Sigmoid colon (tissue), 7 donors: ENCODE results near the gene PDE11A. TPM values are rescaled to one million over a fixed set of nuclear protein-coding genes. Genes with fewer than 3 reads are reported as not detected.

Experiments used
- DNase-seq: peaks from one replicate; pipeline ENCODE4 v3.0.0-alpha.2; 2019
- H3K27ac ChIP-seq, 4 donors: fragments of 200-600 bp; sonication (generic); one replicate each; pipeline ENCODE4 v1.5.1; 2016 to 2019; ENCODE audit warnings: mild to moderate bottlenecking in 1 of 4
- H3K27me3 ChIP-seq, 3 donors: fragments of 200-600 bp; sonication (generic); one replicate each; pipeline ENCODE4 v1.5.1; 2019; ENCODE audit warnings: mild to moderate bottlenecking in 1 of 3
- H3K36me3 ChIP-seq, 4 donors: fragments of 200-600 bp; sonication (generic); one replicate each; pipeline ENCODE4 v1.5.1; 2016 to 2019
- H3K4me1 ChIP-seq, 4 donors: fragments of 200-600 bp; sonication (generic); one replicate each; pipeline ENCODE4 v1.5.1; 2017 to 2019
- H3K4me3 ChIP-seq, 4 donors: fragments of 200-600 bp; sonication (generic); one replicate each; pipeline ENCODE4 v1.5.1; 2017 to 2019; ENCODE audit warnings: mild to moderate bottlenecking in 2 of 4, moderate library complexity in 1 of 4
- H3K9me3 ChIP-seq, 4 donors: fragments of 200-600 bp in 3 of 4; sonication (generic) in 3 of 4; one replicate each; pipeline versions ENCODE4 v1.5.1 to v1.6.1; 2013 to 2019
- EP300 ChIP-seq, 4 donors: sonication (generic); formaldehyde crosslinking; IDR thresholded peaks; one replicate each; pipeline ENCODE4 v1.6.1; 2017; ENCODE audit warnings: antibody characterized with exemption in 4 of 4
- POLR2A ChIP-seq, 2 donors: fragments of 450-650 bp; IDR thresholded peaks; one replicate each; pipeline ENCODE4 v1.6.1; 2016; ENCODE audit warnings: antibody characterized with exemption in 2 of 2, mild to moderate bottlenecking in 2 of 2, moderate library complexity in 2 of 2
- POLR2AphosphoS5 ChIP-seq, 4 donors: sonication (generic); formaldehyde crosslinking; IDR thresholded peaks; one replicate each; pipeline ENCODE4 v1.6.1; 2017; ENCODE audit warnings: antibody characterized with exemption in 4 of 4
- WGBS, 2 donors: extraction: QIAGEN DNeasy Blood & Tissue Kit; methylation state at CpG; one replicate each; pipeline ENCODE4 v1.1.7; 2013; 5-methylcytosine and 5-hydroxymethylcytosine counted together
- intact Hi-C: fragments of 100-400 bp; cut with DNase I; formaldehyde crosslinking; loops from one replicate; pipeline ENCODE4 v1.15.1; 2023
- polyA plus RNA-seq, 3 donors: library from polyadenylated mRNA; stranded (reverse); fragments of 200-250 nt; gene quantifications; one replicate each; pipeline ENCODE4 v1.2.3, GENCODE V29; 2013
- total RNA-seq, 4 donors: library from RNA; depleted of rRNA; stranded (reverse); fragments of >200 nt; gene quantifications; one replicate each; pipeline ENCODE4 v1.1.0, GENCODE V29; 2016
- TF ChIP-seq, protein P1 (sequence below), 4 experiments: fragments of 450-650 bp in 3 of 4; fragments of 200-600 bp in 1 of 4; IDR thresholded peaks; one replicate each; pipeline ENCODE4 v1.5.1; 2016 to 2019; ENCODE audit warnings: antibody characterized with exemption in 4 of 4, mild to moderate bottlenecking in 3 of 4, moderate library complexity in 2 of 4
- donor health status: healthy with polysubstance abuse.
- donor health status: Bipolar disorder and iron deficiency.
- donor health status: healthy.

The PDE11A gene
- total and polyA plus RNA-seq, 7 donors, result 0.57 to 16.8 (median 4.3) TPM; not detected in 2

DNA sequence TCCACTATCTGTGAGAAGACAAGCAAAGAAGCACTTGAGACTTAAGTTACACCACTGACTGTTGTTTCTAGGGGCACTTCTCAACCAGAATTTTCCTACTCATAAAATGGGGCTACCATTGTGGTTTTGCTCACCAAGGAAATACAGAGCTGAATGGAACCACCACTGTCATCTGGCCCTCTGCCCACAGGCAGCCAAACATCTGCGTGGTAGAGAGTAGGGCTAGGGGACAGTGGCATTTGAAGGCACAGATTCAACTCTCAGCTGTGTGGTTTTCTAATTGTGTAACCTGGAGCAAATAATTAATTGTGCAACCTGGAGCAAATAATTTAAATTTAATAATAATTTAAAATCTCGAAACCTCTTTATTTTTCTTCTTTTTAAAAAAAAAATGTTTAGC is 79.6 kb downstream of the PDE11A start:
- Histone ChIP-seq H3K36me3 (no peaks in the 10 kb centered on the region), H3K27me3 (no peaks in the 10 kb centered on the region), H3K4me1 (no peaks in the 10 kb centered on the region), H3K4me3 (no peak overlapping the region), H3K27ac (no peak overlapping the region), H3K9me3 (no peaks in the 10 kb centered on the region)
- no peak for DNase-seq
- intact Hi-C loops, result no loop called here
- 82% methylated on average over 2 of the region's 2 CpGs for WGBS, 2 donors
- TF ChIP-seq EP300 (IDR thresholded peaks at IDR 0.05) (no peak), POLR2A (IDR thresholded peaks at IDR 0.05) (no peak), POLR2AphosphoS5 (IDR thresholded peaks at IDR 0.05) (no peak)
- TF ChIP-seq, protein P1, sequence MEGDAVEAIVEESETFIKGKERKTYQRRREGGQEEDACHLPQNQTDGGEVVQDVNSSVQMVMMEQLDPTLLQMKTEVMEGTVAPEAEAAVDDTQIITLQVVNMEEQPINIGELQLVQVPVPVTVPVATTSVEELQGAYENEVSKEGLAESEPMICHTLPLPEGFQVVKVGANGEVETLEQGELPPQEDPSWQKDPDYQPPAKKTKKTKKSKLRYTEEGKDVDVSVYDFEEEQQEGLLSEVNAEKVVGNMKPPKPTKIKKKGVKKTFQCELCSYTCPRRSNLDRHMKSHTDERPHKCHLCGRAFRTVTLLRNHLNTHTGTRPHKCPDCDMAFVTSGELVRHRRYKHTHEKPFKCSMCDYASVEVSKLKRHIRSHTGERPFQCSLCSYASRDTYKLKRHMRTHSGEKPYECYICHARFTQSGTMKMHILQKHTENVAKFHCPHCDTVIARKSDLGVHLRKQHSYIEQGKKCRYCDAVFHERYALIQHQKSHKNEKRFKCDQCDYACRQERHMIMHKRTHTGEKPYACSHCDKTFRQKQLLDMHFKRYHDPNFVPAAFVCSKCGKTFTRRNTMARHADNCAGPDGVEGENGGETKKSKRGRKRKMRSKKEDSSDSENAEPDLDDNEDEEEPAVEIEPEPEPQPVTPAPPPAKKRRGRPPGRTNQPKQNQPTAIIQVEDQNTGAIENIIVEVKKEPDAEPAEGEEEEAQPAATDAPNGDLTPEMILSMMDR (IDR thresholded peaks at IDR 0.05), result no peak

DNA sequence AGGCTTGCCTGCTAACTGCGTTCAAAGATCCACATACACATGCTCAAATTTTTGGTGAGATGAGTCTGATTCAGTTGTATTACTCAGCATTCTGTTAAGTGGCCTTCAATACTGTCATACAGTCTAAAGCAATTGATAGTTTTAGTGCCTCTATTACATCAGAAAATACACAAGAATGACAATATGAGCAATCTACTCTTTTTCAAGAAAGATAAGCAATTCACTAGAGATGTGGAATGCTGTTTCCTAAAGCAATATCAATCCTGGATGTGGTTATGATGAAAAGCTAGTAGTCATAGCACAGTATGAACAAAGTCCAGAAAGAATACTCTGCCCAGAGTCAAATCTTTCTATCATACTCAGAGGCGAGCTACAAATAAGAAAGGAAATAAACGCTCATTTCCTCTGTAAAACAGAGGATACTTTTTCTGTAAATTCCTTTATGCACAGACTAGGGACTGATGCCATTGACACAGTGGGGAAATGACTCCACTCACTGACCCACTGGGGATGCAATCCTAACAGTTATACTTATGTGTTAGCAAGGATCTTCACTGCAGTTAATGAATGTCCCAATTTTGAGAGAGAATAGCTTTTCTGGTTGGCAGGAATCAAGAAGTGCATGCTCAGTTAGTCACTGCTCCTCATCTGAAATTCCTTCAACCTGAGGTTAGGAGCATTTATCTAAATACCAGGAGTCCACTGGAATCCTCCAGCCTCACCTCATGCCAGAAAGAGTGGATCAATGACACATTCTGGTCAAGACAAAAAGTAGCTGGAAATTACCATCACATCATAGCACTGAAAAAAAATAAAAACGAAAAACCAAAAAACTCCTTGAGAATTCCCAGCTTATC is 83.3 kb downstream of the PDE11A start:
- no peaks in the 10 kb centered on the region for H3K27me3 ChIP-seq
- no peaks in the 10 kb centered on the region for H3K36me3 ChIP-seq
- no peak for TF ChIP-seq POLR2AphosphoS5 (IDR thresholded peaks at IDR 0.05)
- TF ChIP-seq EP300 (IDR thresholded peaks at IDR 0.05), result no peak
- no peak for TF ChIP-seq POLR2A (IDR thresholded peaks at IDR 0.05)
- TF ChIP-seq, protein P1 (IDR thresholded peaks at IDR 0.05), result no peak
- H3K9me3 ChIP-seq, result no peaks in the 10 kb centered on the region
- H3K4me1 ChIP-seq, result no peaks in the 10 kb centered on the region
- no peak overlapping the region for H3K4me3 ChIP-seq
- intact Hi-C loops, result loop anchor here (10.0 kb wide), 1 partner anchor 86 kb away; the partner anchor contains the start of gene PDE11A
- 73 to 78% methylated on average over 4 of the region's 4 CpGs for WGBS, 2 donors
- DNase-seq, result no peak
- no peak overlapping the region for H3K27ac ChIP-seq

DNA sequence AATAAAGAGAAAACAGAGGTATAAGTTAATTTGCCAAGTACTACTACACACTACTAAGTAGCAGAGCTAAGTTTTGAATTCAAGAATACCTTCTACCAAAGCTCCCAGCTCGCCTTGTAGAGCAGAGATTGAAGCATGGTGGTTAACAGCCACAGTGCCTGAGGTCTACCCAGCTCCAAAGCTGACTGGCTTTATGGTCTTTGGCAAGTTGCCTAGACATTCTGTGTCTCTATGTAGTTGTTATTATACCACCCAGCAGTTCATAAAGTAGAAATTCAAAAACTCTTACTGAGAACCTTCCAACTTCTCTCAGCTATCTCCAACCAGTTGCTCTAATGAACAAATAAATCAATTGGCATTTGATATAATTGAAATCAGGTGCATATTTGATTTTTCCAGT is 87.8 kb downstream of the PDE11A start:
- TF ChIP-seq EP300 (IDR thresholded peaks at IDR 0.05) (no peak), POLR2AphosphoS5 (IDR thresholded peaks at IDR 0.05) (no peak), POLR2A (IDR thresholded peaks at IDR 0.05) (no peak)
- TF ChIP-seq, protein P1 (IDR thresholded peaks at IDR 0.05), result no peak
- no peak overlapping the region for H3K4me3 ChIP-seq
- H3K27ac ChIP-seq, result no peak overlapping the region
- H3K4me1 ChIP-seq, result no peaks in the 10 kb centered on the region
- no peaks in the 10 kb centered on the region for H3K27me3 ChIP-seq
- no peaks in the 10 kb centered on the region for H3K9me3 ChIP-seq
- 5 to 26% methylated on average over 1 of the region's 1 CpG for WGBS, 2 donors
- DNase-seq, result no peak
- H3K36me3 ChIP-seq, result no peaks in the 10 kb centered on the region
- intact Hi-C loops, result loop anchor here (5.0 to 10.0 kb wide), 2 partner anchors 90 to 187 kb away; partner anchors contain the start of gene PDE11A

DNA sequence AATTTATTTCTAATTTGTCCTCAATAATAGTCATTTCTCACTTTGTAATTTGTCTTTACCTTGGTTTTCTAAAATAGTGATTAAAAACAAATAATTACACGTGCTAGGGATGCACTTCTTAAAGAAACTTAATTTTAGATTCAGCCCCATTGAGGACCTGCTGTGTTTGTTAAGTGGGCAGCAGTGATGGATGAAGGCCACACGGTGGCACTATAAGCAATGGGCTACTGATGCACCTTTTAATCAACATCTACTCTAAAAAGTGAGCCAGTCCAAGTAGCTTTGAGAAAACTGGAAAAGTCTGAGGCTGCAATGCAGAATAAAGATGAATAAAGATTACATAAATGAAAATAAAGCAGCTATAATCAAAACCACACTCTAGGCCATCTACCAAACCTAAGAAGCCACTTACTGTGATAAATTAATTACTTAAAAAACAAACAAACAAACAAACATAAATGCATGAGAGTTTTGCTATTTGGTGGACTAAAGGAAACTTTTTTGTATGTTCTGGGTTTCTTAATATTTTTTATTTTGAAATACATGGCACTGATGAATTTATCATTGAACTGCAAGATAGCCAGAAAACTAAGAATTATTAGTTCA is 89.3 kb downstream of the PDE11A start:
- intact Hi-C loops, result loop anchor here (5.0 to 10.0 kb wide), 2 partner anchors 92 to 186 kb away; partner anchors contain the start of gene PDE11A
- H3K36me3 ChIP-seq, result no peaks in the 10 kb centered on the region
- H3K27me3 ChIP-seq, result no peaks in the 10 kb centered on the region
- WGBS, 2 donors, result 0 to 2% methylated on average over 2 of the region's 2 CpGs
- H3K9me3 ChIP-seq, result no peaks in the 10 kb centered on the region
- TF ChIP-seq, protein P1 (IDR thresholded peaks at IDR 0.05), result peak in 3 of 4 experiments; percentile 33 to 59 (median 47)
- TF ChIP-seq POLR2AphosphoS5 (IDR thresholded peaks at IDR 0.05), result no peak
- H3K4me1 ChIP-seq, result no peaks in the 10 kb centered on the region
- no peak overlapping the region for H3K27ac ChIP-seq
- no peak overlapping the region for H3K4me3 ChIP-seq
- no peak for DNase-seq
